ENCODE results near the gene CLDND1. TPM values are rescaled to one million over a fixed set of nuclear protein-coding genes. Genes with fewer than 3 reads are reported as not detected.

CLDND1 gene
- total and polyA plus RNA-seq, 10 of the 15 experiments (the other 5 are each of a cell fraction or from before 2014, with no cell fraction given): 97.8 to 225 (median 152) TPM

DNA sequence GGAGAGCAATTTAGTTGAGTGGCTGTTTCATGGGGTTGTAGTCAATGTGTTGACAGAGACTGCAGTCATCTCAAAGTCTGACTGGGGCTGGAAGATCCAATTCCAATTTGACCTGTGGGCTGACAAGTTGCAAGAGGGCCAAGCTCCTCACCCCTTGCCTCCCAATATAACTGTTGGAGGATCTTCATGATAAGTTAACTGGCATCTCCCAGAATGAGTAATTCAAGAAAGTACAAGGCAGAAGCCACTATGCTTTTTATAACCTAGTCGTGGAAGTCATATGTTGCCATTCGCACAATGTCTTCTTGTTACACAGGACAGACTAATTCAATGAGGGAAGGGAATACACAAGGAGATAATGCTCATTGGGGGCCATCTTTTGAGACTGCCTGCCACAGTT lies 38.2 kb upstream of the CLDND1 start:
- peaks cover 91% of the 10 kb centered on the region for H3K79me2 ChIP-seq (ENCODE audit: control insufficient read depth, insufficient read depth, low read length)
- RAD21 ChIA-PET (ENCODE audit: unreplicated experiment): interaction anchor here (1.6 to 20.2 kb wide), 7 partner anchors 11 to 187 kb away, joined by 3 to 511 read pairs (median 27); partner anchors contain the start of gene GPR15
- H3K4me3 ChIP-seq: peak overlapping the region; percentile 66; the same call in 1 of the 2 replicates
- peak overlapping the region; percentile 100 for H3K27ac ChIP-seq (ENCODE audit: control insufficient read depth, insufficient read depth)
- in situ Hi-C loops (cut with MboI): loop anchor here (5.0 kb wide), 1 partner anchor 34 kb away; no protein-coding TSS in a partner anchor
- DNase-seq (ENCODE audit: low read depth, low spot score): no peak
- CTCF ChIA-PET: interaction anchor here (0.9 to 3.2 kb wide), 5 partner anchors 10 to 32 kb away, joined by 3 to 24 read pairs (median 7); no protein-coding TSS in a partner anchor
- intact Hi-C loops (cut with micrococcal nuclease; ENCODE audit: unreplicated experiment): no loop called here
- no peak for FAIRE-seq
- SMC1A ChIA-PET (ENCODE audit: uncharacterized antibody, unreplicated experiment): interaction anchor here (0.8 to 23.6 kb wide), 10 partner anchors 9 to 185 kb away, joined by 3 to 603 read pairs (median 6); partner anchors contain the start of gene GPR15
- POLR2A ChIA-PET: interaction anchor here (1.0 to 23.2 kb wide), 5 partner anchors 15 to 38 kb away, joined by 3 to 350 read pairs (median 6); partner anchors contain the start of genes CLDND1, CPOX and GPR15
- no peak overlapping the region for H2AFZ ChIP-seq (ENCODE audit: control insufficient read depth, low read depth, low read length)
- H4K20me1 ChIP-seq (ENCODE audit: control insufficient read depth, insufficient read depth): no peaks in the 10 kb centered on the region
- BruUV-seq (replicated peaks): no TSS peak
- peak; percentile 5 for ATAC-seq
- no peaks in the 10 kb centered on the region for H3K36me3 ChIP-seq (ENCODE audit: control insufficient read depth in 2 of 2, insufficient read depth in 2 of 2, low read length in 1 of 2)
- H3K4me1 ChIP-seq (ENCODE audit: control insufficient read depth, insufficient read depth, low read length): peaks cover 38% of the 10 kb centered on the region
- no peaks in the 10 kb centered on the region for H3K27me3 ChIP-seq (replicated peaks in 1 of 2; ENCODE audit: control insufficient read depth in 2 of 2, insufficient read depth in 2 of 2, low read length in 1 of 2)
- WGBS (ENCODE audit: insufficient coverage, insufficient replicate concordance, low lambda C conversion rate, missing lambda C conversion rate): 0% methylated on average over 2 of the region's 2 CpGs
- H3K4me2 ChIP-seq (ENCODE audit: control insufficient read depth, insufficient read depth): peak overlapping the region; percentile 94
- peak overlapping the region; percentile 99 for H3K9ac ChIP-seq (ENCODE audit: control insufficient read depth, insufficient read depth, low read length)
- no peaks in the 10 kb centered on the region; the same call in 2 of the 3 replicates for H3K9me3 ChIP-seq (replicated peaks; ENCODE audit: control insufficient read depth, insufficient read depth, low read length)
- TF ChIP-seq ZZZ3 (IDR thresholded peaks at IDR 0.05; ENCODE audit: control insufficient read depth, insufficient read length, low read depth) (no peak), RAD21 (IDR thresholded peaks at IDR 0.05; ENCODE audit: insufficient read depth, low read depth, low read length) (no peak), CREB1 (IDR thresholded peaks at IDR 0.05; ENCODE audit: low read depth) (no peak), EED (IDR thresholded peaks at IDR 0.05; ENCODE audit: low read depth) (peak; percentile 84), NBN (IDR thresholded peaks at IDR 0.05) (0 out of 2 replicates have a peak, but pooled peaks have one; percentile 17), PAX5 (IDR thresholded peaks at IDR 0.05; ENCODE audit: borderline replicate concordance, low read depth, low read length) (0 out of 2 replicates have a peak, but pooled peaks have one; percentile 22), IKZF2 (IDR thresholded peaks at IDR 0.05) (peak; percentile 52 to 66), SP1 (IDR thresholded peaks at IDR 0.05; ENCODE audit: low read depth, low read length) (no peak), KAT2A (conservative IDR thresholded peaks at IDR 0.05; ENCODE audit: control insufficient read depth, low read depth, low read length) (no peak), KDM1A (IDR thresholded peaks at IDR 0.05; ENCODE audit: borderline replicate concordance) (no peak), MYB (IDR thresholded peaks at IDR 0.05; ENCODE audit: borderline replicate concordance, low read depth, low read length) (no peak), FOXM1 (IDR thresholded peaks at IDR 0.05; ENCODE audit: low read depth, low read length) (peak; percentile 39; the same call in 1 of the 2 replicates), LARP7 (IDR thresholded peaks at IDR 0.05) (no peak), IKZF1 (conservative IDR thresholded peaks at IDR 0.05) (peak; percentile 47), ELK1 (IDR thresholded peaks at IDR 0.05; ENCODE audit: low read depth, low read length) (no peak), RUNX3 (IDR thresholded peaks at IDR 0.05; ENCODE audit: low read length) (0 out of 2 replicates have a peak, but pooled peaks have one; percentile 35), NR2C1 (IDR thresholded peaks at IDR 0.05) (no peak), ZNF207 (IDR thresholded peaks at IDR 0.05; ENCODE audit: borderline replicate concordance) (no peak)
- TF ChIP-seq, protein P1, sequence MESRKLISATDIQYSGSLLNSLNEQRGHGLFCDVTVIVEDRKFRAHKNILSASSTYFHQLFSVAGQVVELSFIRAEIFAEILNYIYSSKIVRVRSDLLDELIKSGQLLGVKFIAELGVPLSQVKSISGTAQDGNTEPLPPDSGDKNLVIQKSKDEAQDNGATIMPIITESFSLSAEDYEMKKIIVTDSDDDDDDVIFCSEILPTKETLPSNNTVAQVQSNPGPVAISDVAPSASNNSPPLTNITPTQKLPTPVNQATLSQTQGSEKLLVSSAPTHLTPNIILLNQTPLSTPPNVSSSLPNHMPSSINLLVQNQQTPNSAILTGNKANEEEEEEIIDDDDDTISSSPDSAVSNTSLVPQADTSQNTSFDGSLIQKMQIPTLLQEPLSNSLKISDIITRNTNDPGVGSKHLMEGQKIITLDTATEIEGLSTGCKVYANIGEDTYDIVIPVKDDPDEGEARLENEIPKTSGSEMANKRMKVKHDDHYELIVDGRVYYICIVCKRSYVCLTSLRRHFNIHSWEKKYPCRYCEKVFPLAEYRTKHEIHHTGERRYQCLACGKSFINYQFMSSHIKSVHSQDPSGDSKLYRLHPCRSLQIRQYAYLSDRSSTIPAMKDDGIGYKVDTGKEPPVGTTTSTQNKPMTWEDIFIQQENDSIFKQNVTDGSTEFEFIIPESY (IDR thresholded peaks at IDR 0.05): no peak
- TF ChIP-seq, protein P2, sequence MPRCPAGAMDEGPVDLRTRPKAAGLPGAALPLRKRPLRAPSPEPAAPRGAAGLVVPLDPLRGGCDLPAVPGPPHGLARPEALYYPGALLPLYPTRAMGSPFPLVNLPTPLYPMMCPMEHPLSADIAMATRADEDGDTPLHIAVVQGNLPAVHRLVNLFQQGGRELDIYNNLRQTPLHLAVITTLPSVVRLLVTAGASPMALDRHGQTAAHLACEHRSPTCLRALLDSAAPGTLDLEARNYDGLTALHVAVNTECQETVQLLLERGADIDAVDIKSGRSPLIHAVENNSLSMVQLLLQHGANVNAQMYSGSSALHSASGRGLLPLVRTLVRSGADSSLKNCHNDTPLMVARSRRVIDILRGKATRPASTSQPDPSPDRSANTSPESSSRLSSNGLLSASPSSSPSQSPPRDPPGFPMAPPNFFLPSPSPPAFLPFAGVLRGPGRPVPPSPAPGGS (IDR thresholded peaks at IDR 0.05; ENCODE audit: borderline replicate concordance, insufficient read depth, low read depth, low read length, poor library complexity, severe bottlenecking): peak; percentile 15
- TF ChIP-seq, protein P3, sequence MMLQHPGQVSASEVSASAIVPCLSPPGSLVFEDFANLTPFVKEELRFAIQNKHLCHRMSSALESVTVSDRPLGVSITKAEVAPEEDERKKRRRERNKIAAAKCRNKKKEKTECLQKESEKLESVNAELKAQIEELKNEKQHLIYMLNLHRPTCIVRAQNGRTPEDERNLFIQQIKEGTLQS (IDR thresholded peaks at IDR 0.05; ENCODE audit: borderline replicate concordance, extremely low read depth, low read depth, low read length): no peak
